IPS-NIHi7 (cell line): ENCODE results near the gene PLXNB2.

Experiments
- DNase-seq: peaks from one replicate; pipeline ENCODE4 v3.0.0; 2012; ENCODE audit warnings: mixed read lengths; ENCODE audit errors: extremely low spot score

Gene PLXNB2

DNA sequence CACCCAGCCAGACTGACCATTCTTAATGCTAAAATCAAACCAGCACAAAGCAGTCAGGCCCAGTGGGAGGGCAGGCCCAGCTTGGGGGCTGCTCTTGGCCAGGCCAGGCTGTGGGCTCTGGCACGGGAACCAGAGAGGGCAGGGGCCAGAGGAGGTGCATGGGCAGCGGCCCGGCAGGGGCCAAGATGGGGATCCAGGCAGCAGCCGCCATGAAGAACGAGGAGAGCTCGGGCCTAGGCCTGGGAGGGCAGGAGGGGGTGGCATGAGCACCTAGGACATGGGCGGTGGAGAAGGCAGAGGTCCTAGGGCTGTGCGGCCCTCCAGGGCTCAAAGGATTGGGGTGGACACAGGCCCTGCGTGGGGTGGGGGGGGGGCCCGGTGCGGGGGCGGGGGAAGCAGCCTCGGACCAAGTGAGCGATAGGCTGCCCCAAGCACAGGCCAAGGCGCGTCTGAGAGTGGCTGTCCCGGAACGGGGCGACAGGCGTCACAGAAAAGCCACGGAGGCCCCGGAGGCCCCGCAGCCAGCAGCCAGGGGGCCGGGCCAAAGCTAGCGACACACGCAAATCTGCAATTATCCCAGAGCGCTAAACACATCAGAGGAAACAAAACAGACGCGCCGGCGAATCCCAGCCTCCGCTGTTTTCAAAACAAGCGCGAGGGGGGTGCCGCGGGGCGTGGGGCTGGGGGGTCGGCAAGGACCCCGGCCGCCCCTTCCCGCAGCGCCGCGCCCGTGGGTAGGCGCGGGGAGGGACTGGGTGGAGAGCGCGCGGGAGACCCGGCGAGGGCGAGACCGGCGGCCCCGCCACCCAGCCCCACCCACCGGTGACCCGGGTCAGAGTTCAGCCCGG lies 8.3 kb downstream of the PLXNB2 start:
- DNase-seq = no peak

DNA sequence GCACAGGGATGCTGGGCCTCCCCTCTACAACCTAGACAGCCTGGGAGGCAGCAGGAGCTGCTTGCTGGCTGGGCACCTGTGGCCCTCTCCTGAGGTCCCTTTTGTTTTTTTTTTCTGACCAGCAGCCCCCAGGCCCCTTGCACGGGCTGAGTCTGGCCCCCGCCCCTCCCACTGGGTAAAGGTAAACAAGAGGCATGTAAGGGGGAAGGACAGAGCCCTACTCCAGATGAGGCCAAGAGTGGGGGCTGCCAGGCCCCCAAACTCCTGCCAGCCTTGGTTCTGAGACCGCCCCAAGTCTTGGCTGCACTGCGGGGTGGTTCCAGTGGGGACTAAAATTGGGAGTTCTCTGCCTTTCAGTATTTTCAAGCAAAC lies 9.2 kb downstream of the PLXNB2 start:
- DNase-seq = no peak

DNA sequence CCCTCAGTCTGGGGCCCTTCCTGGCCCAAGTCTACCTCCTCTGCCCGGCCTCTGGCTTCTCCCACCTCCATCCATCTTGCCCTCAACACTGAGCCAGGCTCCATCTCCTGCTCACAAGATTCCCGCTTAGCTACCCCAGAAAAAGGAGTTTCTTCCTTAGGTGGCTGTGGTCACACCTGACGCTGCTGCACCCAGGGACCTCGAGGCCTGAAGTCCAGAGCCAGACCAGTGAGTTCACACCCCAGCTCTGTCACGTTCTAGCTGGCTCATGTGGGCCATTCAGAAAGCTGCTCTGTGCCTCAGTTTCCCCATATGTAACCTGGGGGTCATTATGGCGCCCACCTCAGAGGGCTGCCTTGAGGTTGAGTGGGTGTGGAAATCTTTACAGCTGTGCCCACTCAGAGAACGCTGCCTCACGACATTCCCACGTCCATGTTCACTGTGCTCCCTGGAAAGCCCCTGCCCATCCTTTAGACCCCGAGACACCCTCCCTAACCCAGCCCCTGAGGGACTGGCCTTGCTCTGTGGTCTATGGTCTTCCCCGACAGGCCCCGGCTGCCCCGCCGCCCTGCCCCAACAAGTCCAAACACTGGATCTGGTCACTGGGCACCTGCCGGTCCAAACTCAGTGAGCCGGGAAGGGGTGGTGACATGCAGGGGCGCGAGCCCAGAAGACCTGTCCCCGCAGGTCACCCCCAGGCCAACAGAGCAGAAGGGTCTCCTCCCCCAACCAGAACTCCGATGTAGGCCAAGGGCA lies 9.8 kb downstream of the PLXNB2 start:
- no peak for DNase-seq

DNA sequence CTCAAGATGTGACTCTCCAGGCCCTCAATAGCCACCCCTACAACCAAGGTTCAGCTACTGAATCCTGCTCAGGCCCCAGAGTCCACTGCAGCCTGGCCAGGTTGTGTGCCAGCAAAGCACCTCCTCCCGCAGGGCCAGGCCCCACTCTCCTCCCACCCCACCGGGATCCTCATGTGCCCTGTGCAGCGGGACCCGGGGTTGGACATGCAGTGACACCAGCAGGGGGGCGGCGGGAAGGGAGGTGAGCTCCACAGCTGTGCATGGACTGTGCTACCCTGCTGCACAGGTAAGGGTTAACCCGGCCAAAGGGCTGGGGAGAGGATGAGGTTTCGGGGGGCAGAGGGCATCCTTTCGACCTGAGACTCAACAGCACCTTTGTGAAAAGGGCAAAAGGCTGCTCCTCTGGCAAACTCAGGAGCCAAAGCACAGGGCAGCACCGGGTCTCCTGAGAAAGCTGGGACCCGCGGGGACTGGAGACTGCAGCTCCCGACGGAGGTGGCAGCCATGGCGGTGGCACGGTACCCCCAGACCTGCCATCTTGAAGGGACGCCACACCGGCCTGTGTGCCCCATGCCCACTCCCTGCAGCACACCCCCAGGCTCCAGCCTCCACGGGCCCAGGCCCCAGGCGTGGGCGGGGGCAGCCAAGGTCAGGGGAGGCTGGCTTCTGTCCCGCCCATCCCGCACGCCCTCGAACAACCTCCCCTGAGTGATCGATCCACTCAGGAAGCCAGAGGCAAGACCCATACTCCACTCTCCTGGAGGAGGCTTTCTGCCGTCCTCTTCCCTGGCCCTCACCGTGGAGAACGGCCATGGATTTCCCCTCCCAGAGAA lies 10.6 kb downstream of the PLXNB2 start:
- no peak for DNase-seq

DNA sequence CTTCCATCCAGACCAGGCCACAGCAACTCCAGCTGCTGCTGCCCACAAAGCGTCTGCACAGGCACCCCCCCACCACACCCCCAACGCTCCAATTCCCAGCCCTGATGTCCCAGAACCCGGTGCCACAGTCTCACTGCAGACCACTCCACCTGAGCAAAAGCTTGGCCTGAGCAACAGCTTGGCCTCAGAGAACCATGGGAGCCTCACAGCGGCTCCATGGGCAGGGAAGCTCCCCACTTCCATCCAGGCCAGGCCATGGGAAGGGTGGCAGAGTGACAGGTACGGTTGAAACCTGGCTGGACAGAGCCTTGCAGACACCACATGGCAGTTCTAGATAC lies 13.2 kb downstream of the PLXNB2 start:
- DNase-seq = no peak

DNA sequence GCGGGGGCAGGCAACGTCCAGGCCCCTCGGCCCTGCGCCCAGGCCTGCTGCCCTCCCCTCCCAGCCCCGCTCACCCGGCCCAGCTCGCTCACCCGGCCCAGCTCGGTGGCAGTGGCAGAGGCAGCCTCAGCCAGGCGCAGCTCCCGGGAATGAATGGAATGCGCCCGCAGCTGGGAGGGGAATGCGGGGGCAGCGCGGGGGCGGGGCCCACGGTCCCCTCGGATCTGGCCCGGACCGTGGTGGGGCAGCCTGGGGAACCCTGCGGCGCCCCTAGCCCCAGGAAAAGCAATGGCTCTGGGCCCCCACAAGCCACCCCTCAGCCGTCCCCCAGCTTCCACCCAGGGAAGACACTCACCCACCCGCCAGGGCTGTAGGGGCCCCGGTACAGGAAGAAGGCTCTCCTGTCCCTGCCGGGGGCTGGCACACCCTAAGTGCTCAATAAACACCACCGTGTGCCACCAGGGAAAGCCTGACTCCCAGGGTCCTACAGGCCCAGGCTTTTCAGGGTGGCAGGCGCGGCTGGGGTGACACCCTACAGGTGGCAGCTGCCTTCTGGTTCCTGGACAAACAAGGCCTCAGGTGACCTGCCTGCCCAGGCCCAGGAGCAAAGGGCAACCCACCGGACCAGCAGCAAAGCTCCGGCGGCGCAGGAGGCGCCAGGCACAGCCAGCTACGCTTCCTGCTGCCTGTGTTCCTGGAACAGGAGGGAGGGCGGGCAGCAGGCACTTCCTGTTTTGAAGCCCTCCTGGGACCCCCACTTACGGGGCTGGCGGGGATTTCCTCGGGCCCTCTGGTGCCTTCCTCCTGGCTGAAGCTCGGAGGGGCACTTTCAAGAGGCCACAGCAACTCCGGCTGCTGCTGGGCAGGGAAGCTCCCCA lies 13.8 kb downstream of the PLXNB2 start:
- peak; percentile 93 for DNase-seq

DNA sequence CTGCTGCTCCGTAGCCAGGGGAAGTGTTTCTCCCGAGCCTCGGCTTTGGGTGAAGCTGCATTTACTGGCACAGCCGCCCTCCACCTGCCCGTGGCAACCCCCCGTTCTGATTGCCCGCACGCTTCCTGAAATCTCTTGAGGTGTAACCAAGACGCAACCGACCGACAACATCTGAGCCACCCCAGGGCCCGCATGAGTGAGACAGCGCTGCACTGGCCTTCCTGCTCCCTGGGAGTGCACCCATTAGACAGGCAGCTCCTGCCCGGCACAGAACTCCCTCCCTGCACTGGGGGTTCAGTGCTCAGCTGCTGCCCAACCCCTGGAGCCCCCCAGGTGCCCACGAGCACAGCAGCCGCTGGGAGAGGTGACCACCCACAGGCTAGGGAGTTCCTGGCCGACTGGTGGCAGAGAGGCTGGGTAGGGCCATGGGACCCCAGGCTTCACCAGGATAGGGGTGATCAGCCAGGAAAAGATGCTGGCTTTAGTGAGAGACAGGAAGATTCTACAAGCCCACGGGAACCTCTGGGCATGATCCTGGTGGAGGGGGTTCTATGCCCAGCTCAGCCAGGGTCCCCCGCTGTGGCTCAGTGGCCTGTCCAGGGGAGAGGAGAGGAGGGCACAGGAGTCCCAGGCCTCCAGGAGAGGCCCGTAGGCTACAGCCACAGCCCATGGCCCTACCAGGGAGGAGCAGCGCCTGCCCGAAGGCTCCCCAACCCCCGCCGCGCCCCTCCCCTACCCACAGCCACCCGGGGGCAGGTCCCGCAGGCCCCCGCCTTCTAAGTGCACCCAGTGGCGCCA lies 14.6 kb downstream of the PLXNB2 start:
- no peak for DNase-seq

DNA sequence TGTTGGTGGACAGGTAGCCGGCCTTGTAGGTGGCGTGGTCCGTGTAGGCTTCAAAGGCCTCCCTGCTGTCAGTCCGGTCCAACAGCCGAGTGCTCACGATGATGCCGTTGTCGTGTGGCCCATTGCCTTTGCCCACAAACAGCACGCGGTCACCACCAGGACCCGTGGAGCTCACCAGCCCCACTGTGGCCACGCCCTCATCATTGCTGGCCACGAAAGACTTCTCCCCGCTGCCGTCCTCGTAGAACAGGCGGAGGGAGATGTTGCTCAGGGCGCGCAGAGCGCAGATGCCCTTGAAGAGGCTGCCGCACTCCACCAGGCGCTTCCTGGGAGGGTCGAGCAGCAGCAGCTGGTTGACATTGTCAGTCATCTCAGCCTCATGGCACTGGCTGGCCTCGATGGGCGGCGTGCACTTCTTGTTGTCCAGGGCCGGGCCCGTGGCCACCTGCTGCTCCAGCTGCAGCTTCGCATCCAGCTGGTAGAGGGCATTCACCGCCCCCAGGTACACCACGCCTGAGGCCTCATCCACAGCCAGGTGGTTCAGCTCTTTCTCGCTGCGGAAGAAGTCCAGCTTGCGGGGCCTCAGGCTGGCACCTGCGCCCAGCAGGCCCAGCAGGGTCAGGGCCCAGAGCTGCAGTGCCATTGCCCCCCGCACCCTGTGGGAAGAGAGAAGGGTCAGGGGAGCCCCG lies 17.4 kb downstream of the PLXNB2 start:
- no peak for DNase-seq

DNA sequence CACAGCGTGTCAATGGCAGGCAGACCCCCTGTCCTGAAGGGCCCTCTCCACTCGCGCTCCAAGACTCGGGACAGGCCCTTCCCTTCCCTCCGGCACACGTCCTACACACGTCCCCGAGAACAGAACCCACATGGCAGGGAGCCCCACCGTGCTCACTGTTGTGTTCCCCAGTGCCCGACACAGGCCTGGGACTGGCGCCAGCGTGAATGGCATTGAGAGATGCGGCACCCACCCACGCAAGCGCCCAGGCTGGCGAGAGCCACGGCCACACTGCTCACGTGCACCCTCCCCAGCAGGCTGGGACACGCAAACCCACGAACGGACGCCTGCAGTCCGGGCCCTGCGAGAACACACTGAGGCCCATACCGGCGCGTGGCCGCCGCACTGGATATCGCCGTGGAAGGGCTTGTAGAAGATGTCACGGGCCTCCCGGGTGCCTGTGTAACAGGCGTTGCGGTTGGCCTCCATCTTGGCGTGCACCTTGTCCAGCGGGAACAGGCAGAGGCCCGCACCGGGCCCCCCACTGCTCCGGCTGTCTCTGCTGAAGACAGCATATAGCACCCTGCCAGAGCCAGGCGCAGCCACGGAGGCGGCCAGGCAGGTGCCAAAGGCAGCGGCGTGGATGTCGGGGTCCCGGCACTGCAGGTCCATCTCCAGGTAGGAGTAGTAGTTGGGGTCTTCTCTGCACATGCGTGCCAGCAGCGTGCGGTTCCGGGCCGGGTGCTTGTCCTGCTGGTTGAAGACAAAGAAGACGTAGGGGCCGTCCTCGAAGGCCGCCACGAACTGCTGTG lies 18.1 kb downstream of the PLXNB2 start:
- no peak for DNase-seq

DNA sequence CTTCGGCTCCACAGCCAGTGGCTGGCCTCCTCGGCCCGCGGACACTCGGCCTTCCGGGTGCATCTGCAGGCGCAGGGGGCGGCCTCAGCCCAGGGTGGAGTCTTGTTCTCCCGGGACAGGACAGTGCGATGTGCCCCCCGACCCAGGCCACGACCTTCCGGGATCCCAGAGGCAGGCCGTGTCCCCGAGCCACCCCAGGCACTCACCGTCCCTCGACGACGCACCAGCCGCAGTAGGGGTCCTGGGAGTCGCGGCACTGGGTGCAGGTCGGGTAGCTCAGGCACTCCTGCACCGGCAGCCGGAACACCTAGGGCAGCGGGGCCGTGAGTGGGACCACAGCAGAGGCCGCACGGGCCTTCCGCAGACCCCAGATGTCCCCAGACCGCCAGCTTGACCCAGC lies 19.7 kb downstream of the PLXNB2 start:
- no peak for DNase-seq

DNA sequence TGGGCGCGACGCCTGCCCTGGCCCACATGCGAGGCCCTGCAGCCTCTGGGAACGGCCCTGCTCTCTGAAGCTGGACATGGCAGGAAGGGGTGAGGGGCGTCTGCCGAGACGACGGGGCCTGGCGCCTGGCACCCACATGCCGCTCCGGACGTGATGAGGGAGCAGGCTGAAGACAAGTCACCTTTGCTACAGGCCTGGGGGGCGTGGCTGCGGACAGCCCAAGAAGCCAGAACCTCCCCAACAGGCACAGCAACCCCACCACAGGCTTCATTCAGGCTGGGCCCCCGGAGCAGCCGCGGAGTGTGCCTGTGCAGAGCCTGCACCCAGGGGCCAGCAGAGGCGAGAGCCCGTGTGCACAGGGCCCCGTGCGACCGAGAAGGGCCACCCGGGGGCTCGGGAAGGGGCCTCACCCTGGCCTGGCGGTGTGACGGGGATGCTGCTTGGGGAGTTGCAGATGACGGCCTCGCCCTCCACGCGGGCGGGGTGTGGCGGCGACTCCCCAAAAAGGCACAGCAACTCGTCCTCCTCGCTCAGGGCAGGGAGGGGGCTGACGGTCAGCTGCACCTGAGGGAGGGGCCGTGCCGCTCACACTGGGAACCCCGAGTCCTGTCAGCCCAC lies 20.6 kb downstream of the PLXNB2 start:
- no peak for DNase-seq

DNA sequence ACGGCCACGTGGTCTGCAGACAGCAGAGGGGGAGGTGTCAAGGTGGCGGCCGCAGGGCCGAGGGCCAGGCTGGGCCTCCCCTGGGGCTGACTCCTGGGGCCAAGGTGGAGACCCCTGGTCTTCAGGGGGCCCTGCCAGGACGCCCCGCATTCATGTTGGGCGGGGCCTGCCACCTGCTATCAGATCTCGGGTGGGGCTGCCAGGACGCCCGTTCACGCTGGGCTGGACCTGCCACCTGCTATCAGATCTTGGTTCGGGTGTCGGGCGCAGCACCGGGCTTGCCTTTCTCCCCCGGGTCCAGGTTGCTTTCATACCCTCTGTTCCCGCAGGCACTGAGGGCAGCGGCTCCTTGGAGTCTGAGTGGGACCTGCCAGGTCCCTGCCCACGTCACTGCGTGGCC lies 21.2 kb downstream of the PLXNB2 start:
- DNase-seq = no peak

DNA sequence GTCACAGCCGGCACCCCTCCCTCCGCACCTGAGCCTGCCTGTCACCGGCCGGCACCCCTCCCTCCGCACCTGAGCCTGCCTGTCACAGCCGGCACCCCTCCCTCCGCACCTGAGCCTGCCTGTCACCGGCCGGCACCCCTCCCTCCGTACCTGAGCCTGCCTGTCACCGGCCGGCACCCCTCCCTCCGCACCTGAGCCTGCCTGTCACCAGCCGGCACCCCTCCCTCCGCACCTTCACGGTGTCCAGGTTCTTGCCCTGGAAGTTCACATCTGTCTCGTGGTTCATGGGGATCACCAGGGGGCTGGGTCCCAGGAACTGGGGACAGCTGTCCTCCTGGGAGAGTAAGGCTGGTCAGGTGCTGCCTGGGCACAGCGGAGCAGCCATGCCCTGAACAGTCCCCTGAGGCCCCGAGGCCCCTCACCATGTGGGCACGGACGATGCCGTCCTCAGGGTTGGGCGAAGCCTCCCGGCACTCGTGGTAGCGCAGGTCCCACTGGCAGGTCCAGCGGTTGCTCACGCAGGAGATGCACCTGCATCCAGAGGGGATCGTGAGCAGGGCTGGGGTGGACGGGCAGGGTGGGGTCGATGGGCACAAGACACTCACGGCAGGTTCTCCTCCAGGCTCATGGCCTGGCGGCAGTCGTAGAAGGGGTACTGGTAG lies 21.7 kb downstream of the PLXNB2 start:
- no peak for DNase-seq

DNA sequence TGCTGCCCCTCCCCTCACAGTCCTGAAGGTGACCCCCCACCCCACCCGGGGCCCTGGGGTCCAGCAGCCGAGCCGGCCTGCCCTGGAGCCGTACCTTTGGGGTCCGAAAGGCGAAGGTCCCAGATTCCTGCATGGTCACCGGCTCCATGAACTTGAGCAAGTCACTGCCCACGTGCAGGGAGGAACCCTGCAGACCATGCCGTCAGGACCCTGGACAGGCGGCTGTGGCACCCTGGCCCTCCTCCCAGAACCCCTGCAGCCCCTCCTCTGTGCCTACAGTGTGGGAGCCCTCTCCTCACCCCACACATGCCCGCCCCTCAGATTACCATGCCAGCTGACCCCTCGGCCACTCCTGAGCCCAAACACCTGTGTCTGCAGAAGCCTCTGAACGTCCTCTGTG lies 23.0 kb downstream of the PLXNB2 start:
- DNase-seq = no peak

DNA sequence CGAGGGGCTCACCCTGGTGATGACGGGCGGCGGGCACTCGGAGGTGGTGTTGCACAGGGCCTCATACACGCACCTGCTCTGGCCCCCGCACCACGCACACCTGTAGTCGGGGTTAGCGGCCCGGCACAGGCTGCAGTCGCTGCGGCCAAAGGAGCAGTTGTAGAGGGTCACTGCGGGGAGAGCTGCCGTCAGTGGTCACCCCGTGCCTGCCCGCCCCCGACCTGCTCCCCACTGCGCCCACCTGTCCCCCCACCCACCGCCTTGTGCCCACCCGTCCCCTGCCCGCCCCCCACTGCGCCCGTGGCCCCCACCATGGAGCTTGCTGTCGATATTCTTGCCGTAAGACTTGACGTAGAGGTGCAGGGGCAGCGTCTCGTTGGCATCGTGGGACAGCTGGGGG lies 23.6 kb downstream of the PLXNB2 start:
- no peak for DNase-seq

DNA sequence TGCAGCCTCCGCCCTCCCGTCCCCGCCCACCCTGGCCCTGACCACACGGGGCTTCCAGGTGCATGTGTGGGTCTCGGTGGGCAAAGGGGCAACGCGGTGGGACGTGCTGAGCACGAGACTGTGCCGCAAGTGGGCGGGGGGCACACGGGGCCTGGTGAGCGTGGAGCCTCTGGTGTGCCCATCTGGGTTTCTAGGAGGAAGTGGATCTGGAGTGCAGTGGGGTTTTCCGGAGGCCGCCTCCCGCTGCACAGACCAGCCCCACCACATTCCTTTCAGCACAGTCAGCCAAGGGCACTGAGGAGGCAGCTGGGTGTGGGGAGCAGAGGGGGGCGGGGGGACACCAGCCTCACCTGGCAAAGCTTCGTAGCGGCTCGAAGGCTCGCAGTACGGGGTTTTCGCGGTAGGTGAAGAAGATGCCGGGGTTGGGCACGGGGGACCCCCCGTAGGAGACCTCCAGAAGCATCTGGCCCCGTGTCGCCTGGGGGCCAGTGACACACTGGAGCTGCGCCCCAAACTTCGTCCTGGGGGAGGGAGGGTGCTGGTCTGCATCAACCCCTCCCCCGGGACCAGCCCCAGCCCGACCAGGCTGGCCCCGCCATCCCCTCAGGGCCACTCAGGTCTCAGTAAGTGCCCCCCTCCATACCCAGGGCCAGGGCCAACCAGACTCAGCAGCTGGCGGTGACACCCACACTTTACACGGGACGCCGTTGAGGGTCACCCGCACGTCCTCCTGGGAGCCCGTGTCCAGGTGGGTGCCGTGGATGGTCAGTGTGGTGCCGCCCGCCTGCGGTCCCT lies 24.9 kb downstream of the PLXNB2 start:
- DNase-seq = no peak

DNA sequence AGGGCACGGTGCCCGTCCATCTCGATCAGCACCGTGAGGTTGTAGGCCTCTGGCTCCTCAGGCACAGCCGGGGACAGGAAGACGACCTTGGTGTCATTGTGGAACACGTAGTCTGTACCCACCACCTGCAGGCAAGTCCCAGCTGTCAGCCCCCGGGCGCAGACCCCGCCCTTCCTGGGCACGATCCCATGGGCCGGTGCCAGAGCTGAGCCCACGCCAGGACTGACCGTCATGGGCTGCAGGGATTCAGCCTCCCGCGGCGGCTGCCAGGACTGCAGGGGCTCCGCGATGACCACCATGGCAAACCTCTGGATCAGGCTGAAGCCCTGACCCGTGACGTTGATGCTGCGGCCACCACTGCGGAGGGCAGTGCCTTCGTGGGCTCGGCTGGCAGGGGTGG lies 25.5 kb downstream of the PLXNB2 start:
- DNase-seq = no peak

DNA sequence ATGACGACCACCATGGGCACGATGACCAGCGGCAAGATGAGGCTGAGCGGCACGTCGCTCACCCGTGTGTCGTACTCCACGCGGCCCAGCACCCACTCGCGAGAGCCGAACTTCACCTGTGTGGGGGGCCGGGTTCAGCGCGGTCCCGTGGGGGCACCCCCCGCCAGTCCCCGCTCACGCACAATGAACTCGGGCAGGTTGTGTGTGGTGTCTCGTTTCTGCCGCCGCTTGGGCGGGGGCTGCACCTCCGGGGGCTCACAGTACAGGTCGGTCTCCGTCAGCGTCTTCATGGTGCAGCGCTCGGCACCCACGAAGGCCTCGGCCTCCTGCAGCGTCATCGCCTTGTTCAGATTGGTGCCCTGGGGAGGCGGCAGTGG lies 26.1 kb downstream of the PLXNB2 start:
- DNase-seq = no peak
